Endothelial cell of umbilical vein (primary cell): ENCODE results near the gene FBH1.

Experiments used
- CTCF ChIP-seq, 2 donors: IDR thresholded peaks; 1 replicate in 1 of 2; 2 replicates in 1 of 2; pipeline ENCODE4 v1.5.1; 2011; ENCODE audit warnings: low read length in 2 of 2, mild to moderate bottlenecking in 2 of 2, moderate library complexity in 2 of 2, control low read depth in 1 of 2, inconsistent platforms in 1 of 2, low read depth in 1 of 2; ENCODE audit not compliant: insufficient read depth in 1 of 2; ENCODE audit errors: extremely low read depth in 1 of 2
- MYC ChIP-seq: IDR thresholded peaks from one replicate; pipeline ENCODE4 v1.6.1; 2011; ENCODE audit warnings: mild to moderate bottlenecking, low read depth, low read length
- POLR2A ChIP-seq: IDR thresholded peaks from 2 replicates; pipeline ENCODE4 v1.6.1; 2012; ENCODE audit warnings: low read depth, mild to moderate bottlenecking, control low read depth, low read length
- POLR2AphosphoS5 ChIP-seq: IDR thresholded peaks from 2 replicates; pipeline ENCODE4 v1.6.1; 2012; ENCODE audit warnings: low read depth, mild to moderate bottlenecking, control low read depth, low read length, moderate library complexity; ENCODE audit not compliant: insufficient read depth

- TF ChIP-seq MYC (no peak), CTCF (IDR thresholded peaks at IDR 0.05; ENCODE audit: extremely low read depth in 1 of 2, insufficient read depth in 1 of 2, low read depth in 1 of 2, low read length in 2 of 2) (no peak), POLR2A (no peak), POLR2AphosphoS5 (no peak)
These were observed 80.5 kb downstream of the FBH1 start for GRCh38 chr10:5970527-5970926.
